Measurements from ENCODE around the gene TPPP3. TPM values are rescaled to one million over a fixed set of nuclear protein-coding genes. Genes with fewer than 3 reads are reported as not detected.

Gene TPPP3
- total and polyA plus RNA-seq, 9 of the 15 experiments (the other 6 are each of a cell fraction or from before 2014, with no cell fraction given) = 0.13 to 0.50 (median 0.36) TPM; not detected in 2

DNA sequence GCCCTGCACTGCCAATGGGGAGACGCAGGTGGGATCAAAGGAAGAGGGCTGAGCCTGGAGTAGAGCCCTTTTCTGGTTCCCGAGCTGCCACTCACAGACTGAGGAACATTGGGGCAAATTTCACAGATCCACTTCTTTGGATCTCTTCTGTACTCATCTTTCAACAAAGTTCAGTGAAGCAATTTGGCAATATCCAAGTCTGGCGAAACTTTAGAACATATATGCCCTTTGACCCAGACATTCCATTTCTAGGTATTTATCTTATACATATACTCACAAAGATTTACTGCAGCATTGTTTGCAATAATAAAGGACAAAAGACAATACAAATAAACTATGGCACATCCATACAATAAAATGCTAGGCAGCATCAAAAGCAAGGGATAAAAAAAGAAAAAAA lies 18.0 kb upstream of the TPPP3 start (continued):
- TF ChIP-seq ZNF707 (CRISPR knock-in tag; conservative IDR thresholded peaks at IDR 0.05) (no peak), NFIC (IDR thresholded peaks at IDR 0.05) (no peak)

DNA sequence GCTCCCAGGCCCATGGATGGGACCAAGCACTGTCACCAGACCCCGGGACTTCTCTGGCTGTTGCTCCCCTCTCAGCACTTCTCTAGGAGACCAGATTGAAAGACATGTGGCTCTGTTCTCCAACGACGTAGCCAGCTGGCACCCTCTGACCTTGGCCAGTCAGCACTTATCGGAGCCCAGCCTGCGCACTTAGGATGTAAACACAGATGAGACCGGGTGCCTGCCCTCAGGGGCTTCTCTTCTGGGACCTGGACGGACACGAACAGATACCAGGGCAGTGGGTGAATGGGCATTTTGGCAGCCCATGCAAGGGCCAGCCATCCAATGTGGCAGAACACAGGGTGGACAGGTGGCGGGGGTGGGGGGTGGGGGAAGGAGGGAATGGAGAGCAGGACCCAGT lies 16.3 kb upstream of the TPPP3 start:
- Histone ChIP-seq H3K4me2 (ENCODE audit: insufficient read depth, low read length) (no peak overlapping the region), H3K9ac (ENCODE audit: insufficient read depth in 1 of 2, low read depth in 2 of 2, low read length in 2 of 2) (no peak overlapping the region)

More for the DNA sequence above, 16.3 kb upstream of the TPPP3 start:
- ATAC-seq (no peak), DNase-seq (ENCODE audit: extremely low read depth in 1 of 4, low spot score in 3 of 4) (no peak), FAIRE-seq (no peak)
- no TSS peak for BruUV-seq (replicated peaks)
- WGBS (ENCODE audit: insufficient coverage, low coverage, missing lambda C conversion rate) = under 1% methylated on average over 8 of the region's 9 CpGs
- in situ Hi-C loops (cut with MboI) (loop anchor here (25.0 kb wide), 1 partner anchor 447 kb away; the partner anchor contains the start of gene CES3), intact Hi-C loops (cut with micrococcal nuclease) (loop anchor here (10.0 kb wide), 2 partner anchors 45 to 395 kb away; no protein-coding TSS in a partner anchor)
- Histone ChIP-seq H3K27ac (ENCODE audit: extremely low read depth, low read depth, low read length) (no peak overlapping the region), H2AFZ (ENCODE audit: low read depth, low read length) (no peak overlapping the region), H4K20me1 (replicated peaks; ENCODE audit: control insufficient read depth, insufficient read depth, low read length) (0 out of 2 replicates have a peak, but pooled peaks cover 4% of the 10 kb centered on the region), H3K79me2 (ENCODE audit: control insufficient read depth, insufficient read depth, low read length) (no peaks in the 10 kb centered on the region), H3K9me1 (ENCODE audit: control insufficient read depth, insufficient read depth, low read length) (no peaks in the 10 kb centered on the region), H3K27me3 (ENCODE audit: control insufficient read depth in 2 of 2, insufficient read depth in 2 of 2, low read length in 2 of 2) (peaks cover 44 to 81% of the 10 kb centered on the region in 2 experiments), H3K4me1 (replicated peaks in 1 of 2; ENCODE audit: control insufficient read depth in 2 of 2, insufficient read depth in 2 of 2, low read length in 2 of 2) (peaks cover 0 to 4% of the 10 kb centered on the region in 2 experiments; a peak in 2 of 5 replicates), H3K9me3 (replicated peaks; ENCODE audit: control insufficient read depth, insufficient read depth, low read depth, low read length) (no peaks in the 10 kb centered on the region), H3K36me3 (ENCODE audit: control insufficient read depth, insufficient read depth, low read length) (no peaks in the 10 kb centered on the region), H3K4me3 (no peak overlapping the region)
- ChIA-PET POLR2A (no interaction called here), CTCF (ENCODE audit: low intra/inter-chr PET ratio) (no interaction called here)
- TF ChIP-seq NRF1 (conservative IDR thresholded peaks at IDR 0.05 in 1 of 2, IDR thresholded peaks at IDR 0.05 in 1 of 2) (no peak), MXI1 (IDR thresholded peaks at IDR 0.05; ENCODE audit: low read depth, low read length) (no peak), GABPA (tag; conservative IDR thresholded peaks at IDR 0.05; ENCODE audit: low read depth) (no peak), ESRRB (CRISPR knock-in tag; IDR thresholded peaks at IDR 0.05; ENCODE audit: borderline replicate concordance) (no peak), HMGN3 (IDR thresholded peaks at IDR 0.05; ENCODE audit: borderline replicate concordance, extremely low read depth, insufficient read length, low read depth, low read length) (no peak)
- TF ChIP-seq, protein P1, sequence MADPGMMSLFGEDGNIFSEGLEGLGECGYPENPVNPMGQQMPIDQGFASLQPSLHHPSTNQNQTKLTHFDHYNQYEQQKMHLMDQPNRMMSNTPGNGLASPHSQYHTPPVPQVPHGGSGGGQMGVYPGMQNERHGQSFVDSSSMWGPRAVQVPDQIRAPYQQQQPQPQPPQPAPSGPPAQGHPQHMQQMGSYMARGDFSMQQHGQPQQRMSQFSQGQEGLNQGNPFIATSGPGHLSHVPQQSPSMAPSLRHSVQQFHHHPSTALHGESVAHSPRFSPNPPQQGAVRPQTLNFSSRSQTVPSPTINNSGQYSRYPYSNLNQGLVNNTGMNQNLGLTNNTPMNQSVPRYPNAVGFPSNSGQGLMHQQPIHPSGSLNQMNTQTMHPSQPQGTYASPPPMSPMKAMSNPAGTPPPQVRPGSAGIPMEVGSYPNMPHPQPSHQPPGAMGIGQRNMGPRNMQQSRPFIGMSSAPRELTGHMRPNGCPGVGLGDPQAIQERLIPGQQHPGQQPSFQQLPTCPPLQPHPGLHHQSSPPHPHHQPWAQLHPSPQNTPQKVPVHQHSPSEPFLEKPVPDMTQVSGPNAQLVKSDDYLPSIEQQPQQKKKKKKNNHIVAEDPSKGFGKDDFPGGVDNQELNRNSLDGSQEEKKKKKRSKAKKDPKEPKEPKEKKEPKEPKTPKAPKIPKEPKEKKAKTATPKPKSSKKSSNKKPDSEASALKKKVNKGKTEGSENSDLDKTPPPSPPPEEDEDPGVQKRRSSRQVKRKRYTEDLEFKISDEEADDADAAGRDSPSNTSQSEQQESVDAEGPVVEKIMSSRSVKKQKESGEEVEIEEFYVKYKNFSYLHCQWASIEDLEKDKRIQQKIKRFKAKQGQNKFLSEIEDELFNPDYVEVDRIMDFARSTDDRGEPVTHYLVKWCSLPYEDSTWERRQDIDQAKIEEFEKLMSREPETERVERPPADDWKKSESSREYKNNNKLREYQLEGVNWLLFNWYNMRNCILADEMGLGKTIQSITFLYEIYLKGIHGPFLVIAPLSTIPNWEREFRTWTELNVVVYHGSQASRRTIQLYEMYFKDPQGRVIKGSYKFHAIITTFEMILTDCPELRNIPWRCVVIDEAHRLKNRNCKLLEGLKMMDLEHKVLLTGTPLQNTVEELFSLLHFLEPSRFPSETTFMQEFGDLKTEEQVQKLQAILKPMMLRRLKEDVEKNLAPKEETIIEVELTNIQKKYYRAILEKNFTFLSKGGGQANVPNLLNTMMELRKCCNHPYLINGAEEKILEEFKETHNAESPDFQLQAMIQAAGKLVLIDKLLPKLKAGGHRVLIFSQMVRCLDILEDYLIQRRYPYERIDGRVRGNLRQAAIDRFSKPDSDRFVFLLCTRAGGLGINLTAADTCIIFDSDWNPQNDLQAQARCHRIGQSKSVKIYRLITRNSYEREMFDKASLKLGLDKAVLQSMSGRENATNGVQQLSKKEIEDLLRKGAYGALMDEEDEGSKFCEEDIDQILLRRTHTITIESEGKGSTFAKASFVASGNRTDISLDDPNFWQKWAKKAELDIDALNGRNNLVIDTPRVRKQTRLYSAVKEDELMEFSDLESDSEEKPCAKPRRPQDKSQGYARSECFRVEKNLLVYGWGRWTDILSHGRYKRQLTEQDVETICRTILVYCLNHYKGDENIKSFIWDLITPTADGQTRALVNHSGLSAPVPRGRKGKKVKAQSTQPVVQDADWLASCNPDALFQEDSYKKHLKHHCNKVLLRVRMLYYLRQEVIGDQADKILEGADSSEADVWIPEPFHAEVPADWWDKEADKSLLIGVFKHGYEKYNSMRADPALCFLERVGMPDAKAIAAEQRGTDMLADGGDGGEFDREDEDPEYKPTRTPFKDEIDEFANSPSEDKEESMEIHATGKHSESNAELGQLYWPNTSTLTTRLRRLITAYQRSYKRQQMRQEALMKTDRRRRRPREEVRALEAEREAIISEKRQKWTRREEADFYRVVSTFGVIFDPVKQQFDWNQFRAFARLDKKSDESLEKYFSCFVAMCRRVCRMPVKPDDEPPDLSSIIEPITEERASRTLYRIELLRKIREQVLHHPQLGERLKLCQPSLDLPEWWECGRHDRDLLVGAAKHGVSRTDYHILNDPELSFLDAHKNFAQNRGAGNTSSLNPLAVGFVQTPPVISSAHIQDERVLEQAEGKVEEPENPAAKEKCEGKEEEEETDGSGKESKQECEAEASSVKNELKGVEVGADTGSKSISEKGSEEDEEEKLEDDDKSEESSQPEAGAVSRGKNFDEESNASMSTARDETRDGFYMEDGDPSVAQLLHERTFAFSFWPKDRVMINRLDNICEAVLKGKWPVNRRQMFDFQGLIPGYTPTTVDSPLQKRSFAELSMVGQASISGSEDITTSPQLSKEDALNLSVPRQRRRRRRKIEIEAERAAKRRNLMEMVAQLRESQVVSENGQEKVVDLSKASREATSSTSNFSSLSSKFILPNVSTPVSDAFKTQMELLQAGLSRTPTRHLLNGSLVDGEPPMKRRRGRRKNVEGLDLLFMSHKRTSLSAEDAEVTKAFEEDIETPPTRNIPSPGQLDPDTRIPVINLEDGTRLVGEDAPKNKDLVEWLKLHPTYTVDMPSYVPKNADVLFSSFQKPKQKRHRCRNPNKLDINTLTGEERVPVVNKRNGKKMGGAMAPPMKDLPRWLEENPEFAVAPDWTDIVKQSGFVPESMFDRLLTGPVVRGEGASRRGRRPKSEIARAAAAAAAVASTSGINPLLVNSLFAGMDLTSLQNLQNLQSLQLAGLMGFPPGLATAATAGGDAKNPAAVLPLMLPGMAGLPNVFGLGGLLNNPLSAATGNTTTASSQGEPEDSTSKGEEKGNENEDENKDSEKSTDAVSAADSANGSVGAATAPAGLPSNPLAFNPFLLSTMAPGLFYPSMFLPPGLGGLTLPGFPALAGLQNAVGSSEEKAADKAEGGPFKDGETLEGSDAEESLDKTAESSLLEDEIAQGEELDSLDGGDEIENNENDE (IDR thresholded peaks at IDR 0.05; ENCODE audit: low read depth, low read length) = no peak

All from K562 (cell line).